ENCODE measurements around the gene CCDC167.
A peak's percentile ranks its signal among the peaks of the same experiment; 100 is the strongest.

DNA sequence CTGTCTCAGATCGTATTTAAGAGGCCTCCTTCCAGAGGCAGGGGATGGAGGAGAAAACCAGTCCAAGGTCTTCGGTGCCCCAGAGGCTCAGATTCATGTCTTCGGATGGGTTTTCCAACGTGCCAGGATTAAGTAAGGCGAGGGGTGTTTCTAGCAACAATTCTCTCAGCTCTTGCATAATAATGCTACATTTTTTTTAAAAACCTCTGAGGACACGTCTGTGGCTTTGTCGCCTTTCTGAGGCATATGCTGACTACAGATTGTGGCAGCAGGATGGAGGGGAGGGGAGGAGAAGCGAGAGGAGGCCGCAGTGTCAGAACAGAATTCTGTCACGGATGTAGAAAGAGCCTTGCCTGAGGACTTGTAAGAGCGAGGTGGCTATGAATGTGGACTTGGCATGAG, 17.7 kb upstream of the CCDC167 start:
- TF ChIP-seq, protein P1, sequence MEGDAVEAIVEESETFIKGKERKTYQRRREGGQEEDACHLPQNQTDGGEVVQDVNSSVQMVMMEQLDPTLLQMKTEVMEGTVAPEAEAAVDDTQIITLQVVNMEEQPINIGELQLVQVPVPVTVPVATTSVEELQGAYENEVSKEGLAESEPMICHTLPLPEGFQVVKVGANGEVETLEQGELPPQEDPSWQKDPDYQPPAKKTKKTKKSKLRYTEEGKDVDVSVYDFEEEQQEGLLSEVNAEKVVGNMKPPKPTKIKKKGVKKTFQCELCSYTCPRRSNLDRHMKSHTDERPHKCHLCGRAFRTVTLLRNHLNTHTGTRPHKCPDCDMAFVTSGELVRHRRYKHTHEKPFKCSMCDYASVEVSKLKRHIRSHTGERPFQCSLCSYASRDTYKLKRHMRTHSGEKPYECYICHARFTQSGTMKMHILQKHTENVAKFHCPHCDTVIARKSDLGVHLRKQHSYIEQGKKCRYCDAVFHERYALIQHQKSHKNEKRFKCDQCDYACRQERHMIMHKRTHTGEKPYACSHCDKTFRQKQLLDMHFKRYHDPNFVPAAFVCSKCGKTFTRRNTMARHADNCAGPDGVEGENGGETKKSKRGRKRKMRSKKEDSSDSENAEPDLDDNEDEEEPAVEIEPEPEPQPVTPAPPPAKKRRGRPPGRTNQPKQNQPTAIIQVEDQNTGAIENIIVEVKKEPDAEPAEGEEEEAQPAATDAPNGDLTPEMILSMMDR (IDR thresholded peaks at IDR 0.05 in 8 of 11, conservative IDR thresholded peaks at IDR 0.05 in 3 of 11) = no peak
- no peak for TF ChIP-seq POLR2A (IDR thresholded peaks at IDR 0.05)
- peak in 1 of 3 donors; percentile 65 for TF ChIP-seq POLR2AphosphoS5 (IDR thresholded peaks at IDR 0.05)
